Progenitor cell of endocrine pancreas (in vitro differentiated cells): ENCODE measurements around the gene FRMD1. TPM values are rescaled to one million over a fixed set of nuclear protein-coding genes. Genes with fewer than 3 reads are reported as not detected.

Experiments used
- DNase-seq: peaks from one replicate; pipeline ENCODE4 v3.0.0; 2021; ENCODE audit warnings: low spot score; ENCODE audit not compliant: unreplicated experiment
- H3K27ac Mint-ChIP-seq: 2 replicates; pipeline ENCODE4 v1.8.0; 2021; ENCODE audit warnings: mild to moderate bottlenecking, moderate library complexity, mixed read lengths
- H3K27me3 Mint-ChIP-seq: 2 replicates; pipeline ENCODE4 v1.8.0; 2021; ENCODE audit warnings: mixed read lengths
- H3K36me3 Mint-ChIP-seq: 2 replicates; pipeline ENCODE4 v1.8.0; 2022; ENCODE audit warnings: mixed read lengths; ENCODE audit not compliant: insufficient read depth
- H3K4me1 Mint-ChIP-seq: 2 replicates; pipeline ENCODE4 v1.8.0; 2021; ENCODE audit warnings: low read depth, mixed read lengths
- H3K4me3 Mint-ChIP-seq: 2 replicates; pipeline ENCODE4 v1.8.0; 2021; ENCODE audit warnings: low read depth, mild to moderate bottlenecking, moderate library complexity, mixed read lengths
- H3K9me3 Mint-ChIP-seq: 2 replicates; pipeline ENCODE4 v1.8.0; 2021; ENCODE audit warnings: low read depth, mixed read lengths
- CTCF ChIP-seq: fragments of 200-600 bp; sonication (generic); IDR thresholded peaks from one replicate; pipeline ENCODE4 v1.5.0; 2021; ENCODE audit warnings: antibody characterized with exemption, mild to moderate bottlenecking; ENCODE audit not compliant: unreplicated experiment
- total RNA-seq: library from RNA; stranded (reverse); gene quantifications from 2 replicates; pipeline ENCODE4 v1.2.1, GENCODE V29; 2021

FRMD1 gene
- total RNA-seq, 1 donor from 2014 or later: not detected

GRCh38 chr6:168011291-168011690, 67.7 kb downstream of the FRMD1 start:
- no peak for TF ChIP-seq CTCF
- no peaks in the 10 kb centered on the region for H3K4me1 Mint-ChIP-seq
- no peak overlapping the region for H3K4me3 Mint-ChIP-seq
- peaks cover 3% of the 10 kb centered on the region for H3K36me3 Mint-ChIP-seq
- peaks cover 38% of the 10 kb centered on the region for H3K9me3 Mint-ChIP-seq
- H3K27ac Mint-ChIP-seq: no peak overlapping the region
- H3K27me3 Mint-ChIP-seq: no peaks in the 10 kb centered on the region
- no peak for DNase-seq

- H3K9me3 Mint-ChIP-seq: peaks cover 31% of the 10 kb centered on the region
- no peak overlapping the region for H3K4me3 Mint-ChIP-seq
- DNase-seq: no peak
- H3K27ac Mint-ChIP-seq: no peak overlapping the region
- no peaks in the 10 kb centered on the region for H3K4me1 Mint-ChIP-seq
- H3K36me3 Mint-ChIP-seq: peaks cover 3% of the 10 kb centered on the region
- TF ChIP-seq CTCF: no peak
- no peaks in the 10 kb centered on the region for H3K27me3 Mint-ChIP-seq
Observed at GRCh38 chr6:168009331-168009730, 69.7 kb downstream of the FRMD1 start.

DNA sequence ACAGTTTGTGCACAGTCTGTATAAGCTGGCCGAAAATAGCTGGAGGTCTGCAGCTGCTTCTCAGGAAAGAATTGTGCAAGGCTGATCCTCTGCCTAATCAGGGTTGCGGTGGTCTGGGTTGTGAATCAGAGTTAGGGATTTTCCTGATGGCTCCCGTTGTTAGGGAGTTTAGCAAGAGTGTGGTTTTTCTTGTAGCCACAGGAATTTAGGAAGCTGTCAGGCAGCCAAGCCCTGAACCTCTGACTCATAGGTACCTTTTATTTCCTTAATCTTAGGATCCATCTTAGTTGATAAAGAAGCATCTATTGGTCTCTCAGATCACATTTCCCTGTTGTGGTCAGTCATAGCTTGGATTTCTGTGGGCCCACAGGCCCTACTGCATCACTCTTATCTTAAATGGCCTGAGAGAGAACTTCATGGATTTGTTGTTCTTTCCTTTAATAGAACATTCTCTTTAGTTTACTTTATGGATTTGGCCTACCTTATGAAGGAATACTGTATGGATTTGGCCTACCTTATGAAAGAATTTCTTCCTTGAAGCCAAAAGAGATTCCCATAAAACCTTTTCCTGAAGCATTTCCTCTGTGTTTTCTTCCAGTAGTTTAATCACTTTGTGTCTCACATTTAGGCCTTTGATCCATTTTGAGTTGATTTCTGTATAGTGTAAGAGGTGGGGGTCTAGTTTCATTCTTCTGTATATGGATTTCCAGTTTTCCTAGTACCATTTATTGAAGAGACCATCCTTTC, 71.2 kb downstream of the FRMD1 start:
- no peaks in the 10 kb centered on the region for H3K4me1 Mint-ChIP-seq
- H3K27ac Mint-ChIP-seq: no peak overlapping the region
- no peak overlapping the region for H3K4me3 Mint-ChIP-seq
- no peak for DNase-seq
- peaks cover 3% of the 10 kb centered on the region for H3K36me3 Mint-ChIP-seq
- H3K9me3 Mint-ChIP-seq: peaks cover 31% of the 10 kb centered on the region
- H3K27me3 Mint-ChIP-seq: peaks cover 4% of the 10 kb centered on the region
- TF ChIP-seq CTCF: no peak

GRCh38 chr6:168005796-168006195, 73.2 kb downstream of the FRMD1 start:
- peaks cover 4% of the 10 kb centered on the region for H3K27me3 Mint-ChIP-seq
- no peak for DNase-seq
- no peak overlapping the region for H3K27ac Mint-ChIP-seq
- no peaks in the 10 kb centered on the region for H3K4me1 Mint-ChIP-seq
- TF ChIP-seq CTCF: no peak
- H3K4me3 Mint-ChIP-seq: no peak overlapping the region
- peaks cover 17% of the 10 kb centered on the region for H3K9me3 Mint-ChIP-seq
- peaks cover 1% of the 10 kb centered on the region for H3K36me3 Mint-ChIP-seq

DNA sequence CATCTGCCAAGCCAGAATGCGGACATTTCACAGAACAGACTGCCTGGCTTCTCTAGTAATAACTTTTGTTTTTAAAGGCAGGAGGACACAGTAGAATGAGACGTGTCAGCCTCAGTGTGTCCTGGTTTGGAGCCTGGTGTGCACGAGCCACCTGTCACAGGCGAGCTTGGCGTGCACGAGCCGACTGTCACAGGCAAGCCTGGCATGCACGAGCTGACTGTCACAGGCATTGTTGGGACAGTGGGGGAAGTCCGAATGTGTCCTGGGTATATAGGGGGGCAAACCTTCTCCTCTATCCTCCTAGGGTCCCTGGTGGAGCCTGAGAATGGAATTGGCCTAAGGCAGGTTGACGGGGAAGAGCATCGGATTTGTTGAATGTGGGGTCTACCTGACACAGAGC, 74.1 kb downstream of the FRMD1 start:
- no peak overlapping the region for H3K4me3 Mint-ChIP-seq
- H3K9me3 Mint-ChIP-seq: peaks cover 15% of the 10 kb centered on the region
- no peak for TF ChIP-seq CTCF
- H3K36me3 Mint-ChIP-seq: no peaks in the 10 kb centered on the region
- DNase-seq: no peak
- no peak overlapping the region for H3K27ac Mint-ChIP-seq
- peaks cover 4% of the 10 kb centered on the region for H3K27me3 Mint-ChIP-seq
- no peaks in the 10 kb centered on the region for H3K4me1 Mint-ChIP-seq
